BLaER1 treated with 17β-estradiol and CSF1 and Interleukin-3, amounts not matched to agents 10 nM and 100 nM (cell line): ENCODE results near the gene ZBTB37.

Experiments
- H3K27ac ChIP-seq, 11 experiments: shearing (Covaris generic); formaldehyde crosslinking; 2 replicates each; pipeline ENCODE4 v1.8.1; 2022
- H3K27me3 ChIP-seq, 11 experiments: shearing (Covaris generic); formaldehyde crosslinking; 2 replicates each; pipeline ENCODE4 v1.8.1; 2022
- H3K36me3 ChIP-seq, 11 experiments: shearing (Covaris generic); formaldehyde crosslinking; 2 replicates each; pipeline ENCODE4 v1.8.1; 2022
- H3K4me1 ChIP-seq, 10 experiments: shearing (Covaris generic); formaldehyde crosslinking; 2 replicates each; pipeline ENCODE4 v1.8.1; 2022
- H3K4me2 ChIP-seq, 11 experiments: shearing (Covaris generic); formaldehyde crosslinking; 2 replicates each; pipeline ENCODE4 v1.8.1; 2022
- H3K4me3 ChIP-seq, 10 experiments: shearing (Covaris generic); formaldehyde crosslinking; 2 replicates each; pipeline ENCODE4 v1.8.1; 2022
- H3K9ac ChIP-seq, 11 experiments: shearing (Covaris generic); formaldehyde crosslinking; 2 replicates each; pipeline ENCODE4 v1.8.1; 2022
- H3K9me3 ChIP-seq, 11 experiments: shearing (Covaris generic); formaldehyde crosslinking; replicated peaks in 1 of 11; 2 replicates each; pipeline ENCODE4 v1.8.1; 2022
- H4K20me1 ChIP-seq, 11 experiments: shearing (Covaris generic); formaldehyde crosslinking; 2 replicates each; pipeline ENCODE4 v1.8.1; 2022
- Cebpa-rat ChIP-seq, 11 experiments: shearing (Covaris generic); IDR thresholded peaks; 2 replicates each; pipeline ENCODE4 v1.8.1; 2022

Gene ZBTB37

GRCh38 chr1:173937062-173937461, 68.9 kb downstream of the ZBTB37 start:
- Histone ChIP-seq H3K4me1 (no peaks in the 10 kb centered on the region), H3K4me2 (no peak overlapping the region), H3K36me3 (peaks cover 91 to 99% (median 97%) of the 10 kb centered on the region in 11 experiments), H3K4me3 (no peak overlapping the region), H3K9me3 (no peaks in the 10 kb centered on the region), H3K27me3 (no peaks in the 10 kb centered on the region), H4K20me1 (peaks cover 0 to 38% (median 6%) of the 10 kb centered on the region in 11 experiments; a peak in 10 of 22 replicates), H3K27ac (no peak overlapping the region), H3K9ac (no peak overlapping the region)
- TF ChIP-seq Cebpa-rat (IDR thresholded peaks at IDR 0.05): no peak

GRCh38 chr1:173946380-173946921, 78.3 kb downstream of the ZBTB37 start:
- no peak overlapping the region for H3K27ac ChIP-seq
- no peak overlapping the region for H3K4me2 ChIP-seq
- H3K27me3 ChIP-seq: no peaks in the 10 kb centered on the region
- H3K4me1 ChIP-seq: no peaks in the 10 kb centered on the region
- H3K9ac ChIP-seq: no peak overlapping the region
- H3K36me3 ChIP-seq: peaks cover 98 to 100% (median 100%) of the 10 kb centered on the region in 11 experiments
- H4K20me1 ChIP-seq: peaks cover 0 to 87% (median 21%) of the 10 kb centered on the region in 11 experiments; a peak in 14 of 22 replicates
- TF ChIP-seq Cebpa-rat (IDR thresholded peaks at IDR 0.05): no peak
- no peak overlapping the region for H3K4me3 ChIP-seq
- no peaks in the 10 kb centered on the region for H3K9me3 ChIP-seq

- TF ChIP-seq Cebpa-rat (IDR thresholded peaks at IDR 0.05): no peak
- H3K9me3 ChIP-seq: no peaks in the 10 kb centered on the region
Measured at GRCh38 chr1:173948594-173948993, 80.4 kb downstream of the ZBTB37 start.

More at GRCh38 chr1:173948594-173948993, 80.4 kb downstream of the ZBTB37 start:
- peaks cover 94 to 100% (median 99%) of the 10 kb centered on the region in 11 experiments for H3K36me3 ChIP-seq
- no peaks in the 10 kb centered on the region for H3K27me3 ChIP-seq
- H3K9ac ChIP-seq: no peak overlapping the region
- no peak overlapping the region for H3K27ac ChIP-seq
- no peaks in the 10 kb centered on the region for H3K4me1 ChIP-seq
- no peak overlapping the region for H3K4me2 ChIP-seq
- no peak overlapping the region for H3K4me3 ChIP-seq
- H4K20me1 ChIP-seq: peaks cover 0 to 84% (median 10%) of the 10 kb centered on the region in 11 experiments; a peak in 13 of 22 replicates
